WERI-Rb-1 (cell line): Measurements from ENCODE around the gene OXLD1.

Experiments
- DNase-seq: peaks from one replicate; pipeline ENCODE4 v3.0.0-alpha.2; 2020
- H3K27ac ChIP-seq: fragments of 250-450 bp; sonication (Bioruptor Pico); 2 replicates; pipeline ENCODE4 v1.5.1; 2020; ENCODE audit warnings: mild to moderate bottlenecking, moderate library complexity
- H3K27me3 ChIP-seq: fragments of 250-450 bp; sonication (Bioruptor Pico); 2 replicates; pipeline ENCODE4 v1.5.1; 2021; ENCODE audit warnings: mild to moderate bottlenecking, low read depth, moderate library complexity; ENCODE audit not compliant: insufficient read depth, severe bottlenecking
- H3K36me3 ChIP-seq: fragments of 250-450 bp; sonication (Bioruptor Pico); 2 replicates; pipeline ENCODE4 v1.5.1; 2020; ENCODE audit warnings: mild to moderate bottlenecking, moderate library complexity
- H3K4me3 ChIP-seq: 2 replicates; pipeline ENCODE4 v1.5.1; 2011; ENCODE audit warnings: low read depth, mild to moderate bottlenecking, control low read depth, low read length
- H3K9me3 ChIP-seq: fragments of 250-450 bp; sonication (Bioruptor Pico); 2 replicates; pipeline ENCODE4 v1.5.1; 2021; ENCODE audit warnings: mild to moderate bottlenecking, moderate library complexity; ENCODE audit not compliant: severe bottlenecking
- TF ChIP-seq, protein P1 (sequence below): IDR thresholded peaks from 2 replicates; pipeline ENCODE4 v1.5.1; 2011; ENCODE audit warnings: low read depth, mild to moderate bottlenecking, control low read depth, inconsistent platforms, low read length

OXLD1 gene

DNA sequence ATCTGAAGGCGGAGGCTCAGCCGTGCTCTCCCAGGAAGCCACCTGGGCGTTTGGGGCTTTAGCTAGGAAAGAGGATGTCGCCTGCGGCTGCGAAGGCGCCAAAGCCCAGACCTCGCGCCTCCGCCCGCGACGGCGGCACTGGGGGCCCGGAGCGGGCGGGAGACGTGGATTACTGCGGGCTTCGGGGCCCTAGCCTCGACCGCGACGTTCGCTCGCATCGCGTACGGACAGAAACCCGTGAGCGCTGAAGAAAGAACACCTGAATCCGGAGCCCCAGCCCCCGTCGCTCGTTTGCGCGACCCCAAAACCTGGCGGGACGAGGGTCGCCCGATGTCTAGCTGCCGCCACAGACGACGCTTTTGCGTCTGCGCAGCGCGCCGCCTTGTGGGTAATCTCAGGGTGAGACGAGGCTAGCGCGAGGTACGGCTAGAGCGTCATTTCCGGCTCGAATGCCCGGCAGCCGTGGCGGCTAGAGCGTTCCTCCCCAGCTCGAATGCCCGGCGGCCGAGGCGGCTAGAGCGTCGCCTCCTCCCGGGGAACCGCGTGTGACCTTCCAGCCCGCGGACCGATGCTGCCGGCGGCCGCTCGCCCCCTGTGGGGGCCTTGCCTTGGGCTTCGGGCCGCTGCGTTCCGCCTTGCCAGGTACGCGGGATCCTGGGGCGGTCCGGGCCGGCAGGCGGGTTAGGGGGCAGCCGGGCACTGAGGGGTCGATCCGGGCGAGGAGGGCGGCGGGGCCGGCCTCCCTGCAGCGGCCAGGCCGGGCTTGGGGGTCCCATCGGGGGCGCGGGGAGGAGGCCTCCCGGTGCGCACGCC, 36.7 kb upstream of the OXLD1 start, which contains the start of gene MRPL12:
Gene MRPL12, plus strand, starts transcription at position 434 of the 813 bp plus-strand sequence. Its CDS starts 135 bp downstream, at position 569.
- Histone ChIP-seq H3K36me3 (peaks cover 95% of the 10 kb centered on the region), H3K4me3 (peak within 1 kb of the TSS; percentile 68), H3K27ac (peak within 1 kb of the TSS; percentile 97), H3K27me3 (no peaks in the 10 kb centered on the region), H3K9me3 (no peaks in the 10 kb centered on the region)
- TF ChIP-seq, protein P1, sequence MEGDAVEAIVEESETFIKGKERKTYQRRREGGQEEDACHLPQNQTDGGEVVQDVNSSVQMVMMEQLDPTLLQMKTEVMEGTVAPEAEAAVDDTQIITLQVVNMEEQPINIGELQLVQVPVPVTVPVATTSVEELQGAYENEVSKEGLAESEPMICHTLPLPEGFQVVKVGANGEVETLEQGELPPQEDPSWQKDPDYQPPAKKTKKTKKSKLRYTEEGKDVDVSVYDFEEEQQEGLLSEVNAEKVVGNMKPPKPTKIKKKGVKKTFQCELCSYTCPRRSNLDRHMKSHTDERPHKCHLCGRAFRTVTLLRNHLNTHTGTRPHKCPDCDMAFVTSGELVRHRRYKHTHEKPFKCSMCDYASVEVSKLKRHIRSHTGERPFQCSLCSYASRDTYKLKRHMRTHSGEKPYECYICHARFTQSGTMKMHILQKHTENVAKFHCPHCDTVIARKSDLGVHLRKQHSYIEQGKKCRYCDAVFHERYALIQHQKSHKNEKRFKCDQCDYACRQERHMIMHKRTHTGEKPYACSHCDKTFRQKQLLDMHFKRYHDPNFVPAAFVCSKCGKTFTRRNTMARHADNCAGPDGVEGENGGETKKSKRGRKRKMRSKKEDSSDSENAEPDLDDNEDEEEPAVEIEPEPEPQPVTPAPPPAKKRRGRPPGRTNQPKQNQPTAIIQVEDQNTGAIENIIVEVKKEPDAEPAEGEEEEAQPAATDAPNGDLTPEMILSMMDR = peak; percentile 26; the same call in 1 of the 2 replicates
- peak; percentile 97 for DNase-seq

DNA sequence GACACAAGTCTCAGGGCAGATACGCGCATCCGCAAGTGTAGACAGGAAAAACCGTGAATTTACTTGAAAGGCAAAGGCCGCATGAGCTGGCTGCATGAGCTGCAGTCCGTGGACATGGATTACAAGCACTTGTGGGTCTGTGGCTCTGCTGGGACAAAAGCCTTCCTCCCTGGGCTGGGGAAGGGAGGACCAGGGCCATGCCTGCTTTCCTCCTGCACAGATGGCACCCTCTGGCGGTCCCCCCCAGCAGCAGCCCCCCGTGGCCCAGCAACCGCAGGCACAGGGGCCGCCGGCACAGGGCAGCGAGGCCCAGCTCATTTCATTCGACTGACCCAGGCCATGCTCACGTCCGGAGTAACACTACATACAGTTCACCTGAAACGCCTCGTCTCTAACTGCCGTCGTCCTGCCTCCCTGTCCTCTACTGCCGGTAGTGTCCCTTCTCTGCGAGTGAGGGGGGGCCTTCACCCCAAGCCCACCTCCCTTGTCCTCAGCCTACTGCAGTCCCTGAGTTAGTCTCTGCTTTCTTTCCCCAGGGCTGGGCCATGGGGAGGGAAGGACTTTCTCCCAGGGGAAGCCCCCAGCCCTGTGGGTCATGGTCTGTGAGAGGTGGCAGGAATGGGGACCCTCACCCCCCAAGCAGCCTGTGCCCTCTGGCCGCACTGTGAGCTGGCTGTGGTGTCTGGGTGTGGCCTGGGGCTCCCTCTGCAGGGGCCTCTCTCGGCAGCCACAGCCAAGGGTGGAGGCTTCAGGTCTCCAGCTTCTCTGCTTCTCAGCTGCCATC, 35.1 kb upstream of the OXLD1 start:
- no peak for DNase-seq
- no peaks in the 10 kb centered on the region for H3K9me3 ChIP-seq
- H3K36me3 ChIP-seq = peaks cover 95% of the 10 kb centered on the region
- H3K4me3 ChIP-seq = peak overlapping the region; percentile 68
- TF ChIP-seq, protein P1 = peak; percentile 46
- no peaks in the 10 kb centered on the region for H3K27me3 ChIP-seq
- H3K27ac ChIP-seq = peak overlapping the region; percentile 97

DNA sequence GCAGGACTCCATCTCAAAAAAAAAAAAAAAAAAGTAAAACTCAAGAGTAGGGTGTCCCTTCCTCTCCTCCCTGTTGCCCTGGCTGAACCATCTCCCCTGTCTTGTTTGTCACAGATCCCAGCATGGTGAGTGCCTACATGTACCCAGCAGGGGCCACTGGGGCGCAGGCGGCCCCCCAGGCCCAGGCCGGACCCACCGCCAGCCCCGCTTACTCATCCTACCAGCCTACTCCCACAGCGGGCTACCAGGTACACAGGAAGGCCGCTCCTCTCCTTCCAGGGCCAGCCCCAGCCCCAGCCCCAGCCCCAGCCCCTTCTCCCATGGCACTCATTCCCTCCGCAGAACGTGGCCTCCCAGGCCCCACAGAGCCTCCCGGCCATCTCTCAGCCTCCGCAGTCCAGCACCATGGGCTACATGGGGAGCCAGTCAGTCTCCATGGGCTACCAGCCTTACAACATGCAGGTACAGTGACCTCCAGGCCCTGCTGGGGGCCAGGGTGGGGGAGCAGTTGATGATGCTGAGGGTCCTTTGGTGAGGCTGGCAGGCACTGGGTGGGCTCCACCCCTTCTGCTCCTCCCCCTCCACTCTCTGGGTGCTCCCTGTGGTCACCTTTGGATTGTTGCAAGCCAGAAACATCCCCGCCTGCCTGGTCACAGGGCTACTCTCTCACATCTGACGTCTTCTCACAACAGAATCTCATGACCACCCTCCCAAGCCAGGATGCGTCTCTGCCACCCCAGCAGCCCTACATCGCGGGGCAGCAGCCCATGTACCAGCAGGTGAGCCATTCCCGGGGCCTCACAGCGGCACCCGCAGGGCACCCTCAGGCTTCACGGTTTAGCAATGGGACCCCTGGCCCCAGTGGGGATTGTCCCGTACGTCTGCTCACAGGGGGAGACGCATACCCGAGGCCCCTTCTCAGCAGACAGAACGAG, 34.2 kb upstream of the OXLD1 start:
- peak overlapping the region; percentile 97; the same call in 1 of the 2 replicates for H3K27ac ChIP-seq
- no peak for DNase-seq
- no peak overlapping the region for H3K4me3 ChIP-seq
- no peaks in the 10 kb centered on the region for H3K27me3 ChIP-seq
- peaks cover 95% of the 10 kb centered on the region for H3K36me3 ChIP-seq
- TF ChIP-seq, protein P1 = no peak
- H3K9me3 ChIP-seq = no peaks in the 10 kb centered on the region

DNA sequence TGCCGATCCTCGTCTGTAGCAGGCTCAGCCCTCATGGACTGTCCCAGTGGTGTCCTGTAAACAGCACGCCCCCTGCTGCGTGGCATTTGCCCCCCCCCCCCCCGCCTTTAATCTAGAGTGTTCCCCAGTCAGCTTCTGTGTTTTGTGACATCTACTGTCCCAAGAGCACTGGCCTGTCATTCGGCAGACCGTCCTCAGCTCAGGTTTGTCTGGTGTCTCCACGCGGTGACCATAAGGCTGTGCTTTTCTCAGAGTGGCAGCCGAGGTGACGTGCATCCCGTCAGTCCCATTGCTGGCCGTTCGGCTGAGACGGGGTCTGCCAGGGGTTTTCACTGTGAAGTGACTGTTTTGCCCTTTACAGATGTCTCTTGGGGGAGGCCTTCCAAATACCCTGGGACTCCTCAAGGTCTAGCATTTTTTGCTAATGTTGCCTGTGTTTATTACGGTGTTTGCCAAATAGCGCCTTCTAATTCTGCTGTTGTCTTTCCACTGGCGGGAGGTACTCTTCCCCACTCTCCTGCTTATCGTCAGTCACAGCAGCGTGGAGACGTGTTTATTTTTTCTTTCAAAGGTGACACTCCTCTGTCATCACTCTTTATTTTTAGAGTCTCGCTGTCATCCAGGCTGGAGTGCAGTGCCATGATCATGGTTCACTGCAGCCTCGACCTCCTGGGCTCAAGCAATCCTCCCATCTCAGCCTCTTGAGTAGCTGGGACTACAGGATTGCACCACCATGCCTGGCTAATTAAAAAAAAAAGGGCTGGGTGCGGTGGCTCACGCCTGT, 31.0 kb upstream of the OXLD1 start:
- Histone ChIP-seq H3K9me3 (no peaks in the 10 kb centered on the region), H3K27me3 (no peaks in the 10 kb centered on the region), H3K4me3 (no peak overlapping the region), H3K27ac (no peak overlapping the region), H3K36me3 (peaks cover 96% of the 10 kb centered on the region)
- no peak for DNase-seq
- TF ChIP-seq, protein P1 = no peak
